GM12878 (cell line): ENCODE results near the gene ACSL3. TPM values are rescaled to one million over a fixed set of nuclear protein-coding genes. Genes with fewer than 3 reads are reported as not detected.

ENCODE experiments used
- ATAC-seq: fragments of 200-7000 bp; cut with Tn5 transposase; 3 replicates; pipeline ENCODE4 v1.9.1; 2020; ENCODE audit warnings: mild to moderate bottlenecking, moderate library complexity
- BruUV-seq: library from RNA; stranded (reverse); fragments of 400-500 nt; replicated peaks from 2 replicates; lab custom pipeline; 2021; lab: Mats Ljungman, UMichigan
- CTCF ChIA-PET: fragments of 300-600 bp; sonication (Branson Sonifier 250); formaldehyde crosslinking; extraction: SDS; loops from one replicate; lab custom pipeline; 2021; ENCODE audit warnings: inconsistent platforms; lab: Yijun Ruan, JAX
- POLR2A ChIA-PET: fragments of 350-600 bp; formaldehyde crosslinking; extraction: SDS; loops from one replicate; lab custom pipeline; 2021; ENCODE audit warnings: inconsistent platforms; lab: Charles Lee
- RAD21 ChIA-PET: fragments of 300-600 bp; sonication (Branson Sonifier 250); formaldehyde crosslinking; loops from one replicate; lab custom pipeline; 2023; ENCODE audit warnings: antibody characterized with exemption; ENCODE audit not compliant: unreplicated experiment; lab: Charles Lee
- SMC1A ChIA-PET: fragments of 300-600 bp; sonication (Branson Sonifier 250); formaldehyde crosslinking; loops from one replicate; lab custom pipeline; 2023; ENCODE audit not compliant: unreplicated experiment, uncharacterized antibody; lab: Charles Lee
- DNase-seq: peaks from one replicate; pipeline ENCODE4 v3.0.0-alpha.2; 2011; ENCODE audit warnings: low read depth, low spot score
- FAIRE-seq: peaks from 3 replicates; lab custom pipeline; 2011; peaks lifted over from hg19 to GRCh38; lab: Jason Lieb, UNC
- H2AFZ ChIP-seq: 2 replicates; pipeline ENCODE4 v1.6.0; 2011; ENCODE audit warnings: low read depth, low read length, control low read depth; ENCODE audit not compliant: control insufficient read depth
- H3K27ac ChIP-seq: 2 replicates; pipeline ENCODE4 v1.5.1; 2011; ENCODE audit warnings: control low read depth; ENCODE audit not compliant: control insufficient read depth, insufficient read depth
- H3K27me3 ChIP-seq, 2 experiments: replicated peaks in 1 of 2; 2 replicates each; pipeline versions ENCODE4 v1.6.0 to v1.6.1; 2011; ENCODE audit warnings: low read length in 1 of 2; ENCODE audit not compliant: control insufficient read depth in 2 of 2, insufficient read depth in 2 of 2
- H3K36me3 ChIP-seq, 2 experiments: 2 replicates each; pipeline ENCODE4 v1.5.1; 2011; ENCODE audit warnings: low read length in 1 of 2; ENCODE audit not compliant: control insufficient read depth in 2 of 2, insufficient read depth in 2 of 2
- H3K4me1 ChIP-seq: 2 replicates; pipeline ENCODE4 v1.6.1; 2011; ENCODE audit warnings: mild to moderate bottlenecking, low read length, moderate library complexity, mixed read lengths; ENCODE audit not compliant: control insufficient read depth, insufficient read depth
- H3K4me2 ChIP-seq: 2 replicates; pipeline ENCODE4 v1.6.0; 2011; ENCODE audit warnings: control low read depth; ENCODE audit not compliant: control insufficient read depth, insufficient read depth
- H3K4me3 ChIP-seq: fragments of 200-600 bp; sonication (generic); 2 replicates; pipeline ENCODE4 v1.5.1; 2016
- H3K79me2 ChIP-seq: 2 replicates; pipeline ENCODE4 v1.6.0; 2011; ENCODE audit warnings: low read length; ENCODE audit not compliant: control insufficient read depth, insufficient read depth
- H3K9ac ChIP-seq: 2 replicates; pipeline ENCODE4 v1.8.0; 2011; ENCODE audit warnings: low read length, control low read depth, mixed read lengths; ENCODE audit not compliant: control insufficient read depth, insufficient read depth
- H3K9me3 ChIP-seq: replicated peaks from 3 replicates; pipeline ENCODE4 v1.5.1; 2011; ENCODE audit warnings: mild to moderate bottlenecking, low read length; ENCODE audit not compliant: control insufficient read depth, insufficient read depth
- H4K20me1 ChIP-seq: 2 replicates; pipeline ENCODE4 v1.6.0; 2011; ENCODE audit not compliant: control insufficient read depth, insufficient read depth
- BCL11A ChIP-seq: IDR thresholded peaks from 2 replicates; pipeline ENCODE4 v1.6.1; 2011; ENCODE audit warnings: low read depth, low read length
- CHD1 ChIP-seq: IDR thresholded peaks from 2 replicates; pipeline ENCODE4 v1.6.1; 2012; ENCODE audit warnings: low read depth, low read length, improper control_type of control experiment
- ETV6 ChIP-seq, 2 experiments: fragments of 450-650 bp in 1 of 2; IDR thresholded peaks in 1 of 2; conservative IDR thresholded peaks in 1 of 2; 2 replicates each; pipeline ENCODE4 v1.6.1; 2014; ENCODE audit warnings: antibody characterized with exemption in 1 of 2, borderline replicate concordance in 1 of 2, low read depth in 1 of 2, mild to moderate bottlenecking in 1 of 2, moderate library complexity in 1 of 2
- NR2C1 ChIP-seq: fragments of 450-650 bp; IDR thresholded peaks from 2 replicates; pipeline ENCODE4 v1.6.1; 2017; ENCODE audit warnings: antibody characterized with exemption, mild to moderate bottlenecking, moderate library complexity
- RBBP5 ChIP-seq: fragments of 200-600 bp; sonication (generic); conservative IDR thresholded peaks from 2 replicates; pipeline ENCODE4 v1.6.1; 2016
- SMAD5 ChIP-seq: IDR thresholded peaks from 2 replicates; pipeline ENCODE4 v1.6.1; 2016; ENCODE audit warnings: antibody characterized with exemption, low read depth
- SREBF1 ChIP-seq: IDR thresholded peaks from 2 replicates; pipeline ENCODE4 v1.6.1; 2012; ENCODE audit warnings: mild to moderate bottlenecking, low read length
- SREBF2 ChIP-seq: IDR thresholded peaks from 2 replicates; pipeline ENCODE4 v1.6.1; 2012; ENCODE audit warnings: mild to moderate bottlenecking, low read length
- WGBS: methylation state at CpG from one replicate; pipeline ENCODE4 v1.1.6; 2016; ENCODE audit warnings: low lambda C conversion rate; ENCODE audit not compliant: insufficient replicate concordance, insufficient coverage; ENCODE audit errors: missing lambda C conversion rate; 5-methylcytosine and 5-hydroxymethylcytosine counted together
- in situ Hi-C: fragments of 300-500 bp; cut with MboI; formaldehyde crosslinking; loops from 9 replicates; pipeline ENCODE4 v1.14.3; 2018; ENCODE audit warnings: mixed read lengths
- intact Hi-C: fragments of 100-400 bp; cut with micrococcal nuclease; formaldehyde crosslinking; loops from one replicate; pipeline ENCODE4 v1.14.2; 2022; ENCODE audit not compliant: unreplicated experiment
- polyA plus RNA-seq, 11 experiments: library from polyadenylated mRNA; depleted of rRNA in 4 of 11; unstranded in 6 of 11; stranded (reverse) in 5 of 11; fragments of >200 nt; fragmentation: Nextera tagmentation in 4 of 11; fragmentation: Illumina TruSeq in 1 of 11; extraction: Ambion mirVana in 4 of 11; extraction: Trizol in 1 of 11; gene quantifications; 1 replicate in 1 of 11; 2 replicates in 10 of 11; pipeline versions ENCODE4 v1.2.1 to v1.2.3, GENCODE V29; 2011 to 2016; ENCODE audit warnings: inconsistent platforms in 2 of 11, missing spikeins in 2 of 11, low read depth in 1 of 11
- total RNA-seq, 4 experiments: library from RNA; depleted of rRNA in 3 of 4; stranded (reverse); fragments of >200 nt in 3 of 4; fragmentation: Illumina TruSeq in 1 of 4; extraction: Trizol in 1 of 4; gene quantifications; 2 replicates each; pipeline versions ENCODE4 v1.2.1 to v1.2.3, GENCODE V29; 2013 to 2021
- TF ChIP-seq, protein P1 (sequence below): IDR thresholded peaks from 2 replicates; pipeline ENCODE4 v1.6.1; 2012; ENCODE audit warnings: low read depth, low read length, improper control_type of control experiment
- TF ChIP-seq, protein P2 (sequence below): IDR thresholded peaks from 2 replicates; pipeline ENCODE4 v1.6.1; 2011; ENCODE audit warnings: borderline replicate concordance, low read depth, mild to moderate bottlenecking, moderate library complexity, mixed read lengths, low read length; ENCODE audit not compliant: insufficient read depth; ENCODE audit errors: extremely low read length
- TF ChIP-seq, protein P3 (sequence below): fragments of 450-650 bp; IDR thresholded peaks from 2 replicates; pipeline ENCODE4 v1.6.1; 2017; ENCODE audit warnings: low read depth, mild to moderate bottlenecking, moderate library complexity

The ACSL3 gene
- total and polyA plus RNA-seq, 10 of the 15 experiments (the other 5 are each of a cell fraction or from before 2014, with no cell fraction given), result 15.6 to 83.9 (median 56.7) TPM

DNA sequence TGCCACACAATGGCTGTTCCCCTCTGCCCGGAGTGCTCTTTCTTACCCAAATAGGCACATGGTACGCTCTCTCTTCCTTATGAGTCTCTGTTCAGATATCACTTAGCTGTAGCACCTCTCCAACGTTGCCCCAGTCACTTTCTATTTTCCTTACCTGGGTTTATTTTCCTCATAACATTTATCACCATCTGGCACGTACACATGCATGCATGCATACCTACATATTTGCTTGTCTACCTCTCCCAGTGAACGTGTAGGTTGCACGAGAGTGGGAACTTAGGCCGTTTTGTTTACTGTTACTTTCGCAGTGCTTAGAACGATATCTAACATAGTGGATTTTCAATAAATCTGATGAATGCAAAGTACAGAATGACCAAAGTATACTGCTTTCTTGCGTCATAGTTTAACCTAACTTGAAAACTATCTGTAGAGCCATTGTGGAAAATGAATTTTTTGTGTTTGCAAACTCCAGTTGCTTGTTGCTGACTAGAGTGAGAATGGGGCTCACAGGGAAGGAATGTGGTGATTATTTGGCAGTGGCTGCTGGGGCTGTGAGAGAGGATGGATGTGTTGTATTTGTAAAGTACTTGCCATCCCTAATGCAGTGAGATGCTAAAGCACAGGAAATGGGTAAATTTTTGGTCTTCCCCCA lies 47.1 kb downstream of the ACSL3 start:
- H3K4me1 ChIP-seq, result peaks cover 10% of the 10 kb centered on the region; the same call in 1 of the 2 replicates
- no peak overlapping the region for H3K4me2 ChIP-seq
- H4K20me1 ChIP-seq, result no peaks in the 10 kb centered on the region
- no peak overlapping the region for H3K9ac ChIP-seq
- TF ChIP-seq, protein P1, sequence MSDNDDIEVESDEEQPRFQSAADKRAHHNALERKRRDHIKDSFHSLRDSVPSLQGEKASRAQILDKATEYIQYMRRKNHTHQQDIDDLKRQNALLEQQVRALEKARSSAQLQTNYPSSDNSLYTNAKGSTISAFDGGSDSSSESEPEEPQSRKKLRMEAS, result no peak
- TF ChIP-seq CHD1 (no peak), BCL11A (no peak), ETV6 (conservative IDR thresholded peaks at IDR 0.05 in 1 of 2, IDR thresholded peaks at IDR 0.05 in 1 of 2; ENCODE audit: borderline replicate concordance in 1 of 2, low read depth in 1 of 2) (no peak), SREBF2 (no peak), NR2C1 (no peak), SREBF1 (no peak), RBBP5 (no peak), SMAD5 (no peak)
- TF ChIP-seq, protein P2, sequence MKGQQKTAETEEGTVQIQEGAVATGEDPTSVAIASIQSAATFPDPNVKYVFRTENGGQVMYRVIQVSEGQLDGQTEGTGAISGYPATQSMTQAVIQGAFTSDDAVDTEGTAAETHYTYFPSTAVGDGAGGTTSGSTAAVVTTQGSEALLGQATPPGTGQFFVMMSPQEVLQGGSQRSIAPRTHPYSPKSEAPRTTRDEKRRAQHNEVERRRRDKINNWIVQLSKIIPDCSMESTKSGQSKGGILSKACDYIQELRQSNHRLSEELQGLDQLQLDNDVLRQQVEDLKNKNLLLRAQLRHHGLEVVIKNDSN, result no peak
- TF ChIP-seq, protein P3, sequence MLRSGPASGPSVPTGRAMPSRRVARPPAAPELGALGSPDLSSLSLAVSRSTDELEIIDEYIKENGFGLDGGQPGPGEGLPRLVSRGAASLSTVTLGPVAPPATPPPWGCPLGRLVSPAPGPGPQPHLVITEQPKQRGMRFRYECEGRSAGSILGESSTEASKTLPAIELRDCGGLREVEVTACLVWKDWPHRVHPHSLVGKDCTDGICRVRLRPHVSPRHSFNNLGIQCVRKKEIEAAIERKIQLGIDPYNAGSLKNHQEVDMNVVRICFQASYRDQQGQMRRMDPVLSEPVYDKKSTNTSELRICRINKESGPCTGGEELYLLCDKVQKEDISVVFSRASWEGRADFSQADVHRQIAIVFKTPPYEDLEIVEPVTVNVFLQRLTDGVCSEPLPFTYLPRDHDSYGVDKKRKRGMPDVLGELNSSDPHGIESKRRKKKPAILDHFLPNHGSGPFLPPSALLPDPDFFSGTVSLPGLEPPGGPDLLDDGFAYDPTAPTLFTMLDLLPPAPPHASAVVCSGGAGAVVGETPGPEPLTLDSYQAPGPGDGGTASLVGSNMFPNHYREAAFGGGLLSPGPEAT, result no peak
- WGBS, result 95% methylated on average over 10 of the region's 10 CpGs
- H2AFZ ChIP-seq, result no peak overlapping the region
- no peak for FAIRE-seq
- ATAC-seq, result no peak
- H3K79me2 ChIP-seq, result peaks cover 11% of the 10 kb centered on the region
- ChIA-PET RAD21 (interaction anchor here (1.1 to 1.4 kb wide), 4 partner anchors 31 to 201 kb away, joined by 3 to 6 read pairs (median 3); no protein-coding TSS in a partner anchor), CTCF (interaction anchor here (0.6 to 3.5 kb wide), 11 partner anchors 18 to 217 kb away, joined by 3 to 36 read pairs (median 4); no protein-coding TSS in a partner anchor), SMC1A (interaction anchor here (0.9 to 3.5 kb wide), 5 partner anchors 26 to 231 kb away, joined by 3 to 13 read pairs (median 4); no protein-coding TSS in a partner anchor), POLR2A (interaction anchor here (0.6 to 0.9 kb wide), 2 partner anchors 31 to 928 kb away, joined by 3 read pairs; no protein-coding TSS in a partner anchor)
- H3K36me3 ChIP-seq, result peaks cover 3 to 9% of the 10 kb centered on the region in 2 experiments
- no peaks in the 10 kb centered on the region for H3K9me3 ChIP-seq
- intact Hi-C loops (no loop called here), in situ Hi-C loops (loop anchor here (25.0 kb wide), 1 partner anchor 596 kb away; a partner anchor contains a TSS)
- no TSS peak for BruUV-seq
- no peak overlapping the region for H3K27ac ChIP-seq
- H3K27me3 ChIP-seq, result no peaks in the 10 kb centered on the region
- H3K4me3 ChIP-seq, result no peak overlapping the region
- no peak for DNase-seq
